ENCODE results near the gene ZNF385C. TPM values are rescaled to one million over a fixed set of nuclear protein-coding genes. Genes with fewer than 3 reads are reported as not detected.

ZNF385C gene
- total and polyA plus RNA-seq, 4 donors: 0.03 to 0.19 (median 0.06) TPM; not detected in 1

GRCh38 chr17:42039794-42040763, 58.2 kb downstream of the ZNF385C start:
- no peaks in the 10 kb centered on the region for H3K36me3 ChIP-seq (ENCODE audit: control insufficient read depth in 4 of 4, insufficient read depth in 3 of 4, low read depth in 1 of 4, low read length in 3 of 4)
- peak overlapping the region in 1 of 3 donors; percentile 14 for H3K4me3 ChIP-seq (ENCODE audit: low read depth in 1 of 3, low read length in 3 of 3)
- 38% methylated on average over 77 of the region's 77 CpGs for WGBS
- no peak overlapping the region for H3K27ac ChIP-seq (ENCODE audit: low read depth in 1 of 2, low read length in 2 of 2)
- H3K9me3 ChIP-seq (ENCODE audit: control insufficient read depth in 4 of 4, low read length in 3 of 4): no peaks in the 10 kb centered on the region
- no peak overlapping the region for H3K9ac ChIP-seq (ENCODE audit: low read depth in 1 of 2, low read length in 2 of 2)
- H3K4me1 ChIP-seq (ENCODE audit: control insufficient read depth in 4 of 4, insufficient read depth in 4 of 4, low read length in 3 of 4): peaks cover 0 to 8% (median 5%) of the 10 kb centered on the region in 4 donors
- TF ChIP-seq JUND (IDR thresholded peaks at IDR 0.05) (no peak), TAF1 (conservative IDR thresholded peaks at IDR 0.05) (no peak), FOXA2 (IDR thresholded peaks at IDR 0.05) (no peak), RXRA (IDR thresholded peaks at IDR 0.05) (peak in 1 of 2 donors; percentile 30), HNF4G (IDR thresholded peaks at IDR 0.05) (no peak), MAX (IDR thresholded peaks at IDR 0.05) (no peak), FOXA1 (IDR thresholded peaks at IDR 0.05) (no peak), RAD21 (IDR thresholded peaks at IDR 0.05) (no peak), YY1 (IDR thresholded peaks at IDR 0.05) (no peak)
- H3K27me3 ChIP-seq (ENCODE audit: control insufficient read depth in 4 of 4, insufficient read depth in 4 of 4, low read length in 3 of 4): no peaks in the 10 kb centered on the region
- no peak for DNase-seq (ENCODE audit: low spot score)

DNA sequence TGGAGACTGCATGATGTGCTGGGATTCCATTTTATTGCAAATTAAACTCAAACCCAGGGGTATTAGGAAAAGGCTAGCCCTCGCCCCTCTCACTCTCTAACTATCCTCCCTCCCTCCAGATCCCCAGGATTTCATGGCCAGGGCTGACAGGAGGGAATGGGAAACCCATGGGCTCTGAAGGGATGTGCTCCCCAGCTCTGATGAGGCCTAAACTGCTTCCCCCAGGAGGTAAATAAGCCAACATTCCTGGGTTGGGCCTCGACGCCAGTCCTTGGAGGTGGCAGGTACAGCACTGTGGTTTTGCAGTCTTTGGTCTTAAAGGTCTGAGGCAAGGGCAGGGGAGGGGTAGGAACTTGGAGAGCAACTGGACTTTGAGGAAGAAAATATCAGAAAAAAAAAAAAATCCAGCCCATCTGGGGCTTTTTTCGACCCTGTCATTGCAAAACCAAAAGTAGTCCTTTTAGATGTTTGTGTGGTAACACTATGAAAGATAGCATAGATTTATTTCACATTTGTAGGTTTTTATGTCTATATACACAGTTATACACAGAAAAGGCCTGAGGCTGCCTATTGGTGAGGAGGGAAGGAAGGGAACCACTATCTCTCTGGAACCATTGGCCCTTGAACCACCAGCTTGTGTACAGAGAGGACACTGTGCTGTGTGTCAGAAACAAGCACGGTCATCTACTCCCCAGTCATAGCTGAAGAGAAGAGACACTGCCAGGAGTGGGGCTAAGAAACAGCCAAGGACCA, 59.9 kb downstream of the ZNF385C start:
- Histone ChIP-seq H3K27ac (ENCODE audit: low read depth in 1 of 2, low read length in 2 of 2) (no peak overlapping the region), H3K27me3 (ENCODE audit: control insufficient read depth in 4 of 4, insufficient read depth in 4 of 4, low read length in 3 of 4) (no peaks in the 10 kb centered on the region), H3K9me3 (ENCODE audit: control insufficient read depth in 4 of 4, low read length in 3 of 4) (no peaks in the 10 kb centered on the region), H3K36me3 (ENCODE audit: control insufficient read depth in 4 of 4, insufficient read depth in 3 of 4, low read depth in 1 of 4, low read length in 3 of 4) (no peaks in the 10 kb centered on the region), H3K4me1 (ENCODE audit: control insufficient read depth in 4 of 4, insufficient read depth in 4 of 4, low read length in 3 of 4) (peaks cover 0 to 8% (median 5%) of the 10 kb centered on the region in 4 donors), H3K9ac (ENCODE audit: low read depth in 1 of 2, low read length in 2 of 2) (no peak overlapping the region), H3K4me3 (ENCODE audit: low read depth in 1 of 3, low read length in 3 of 3) (no peak overlapping the region)
- DNase-seq (ENCODE audit: low spot score): no peak
- WGBS: 87% methylated on average over 5 of the region's 5 CpGs
- no peak for TF ChIP-seq YY1 (IDR thresholded peaks at IDR 0.05)
- TF ChIP-seq RXRA (IDR thresholded peaks at IDR 0.05): no peak
- TF ChIP-seq REST (IDR thresholded peaks at IDR 0.05): no peak
- TF ChIP-seq GABPA (IDR thresholded peaks at IDR 0.05 in 1 of 2, conservative IDR thresholded peaks at IDR 0.05 in 1 of 2): no peak
- TF ChIP-seq, protein P1, sequence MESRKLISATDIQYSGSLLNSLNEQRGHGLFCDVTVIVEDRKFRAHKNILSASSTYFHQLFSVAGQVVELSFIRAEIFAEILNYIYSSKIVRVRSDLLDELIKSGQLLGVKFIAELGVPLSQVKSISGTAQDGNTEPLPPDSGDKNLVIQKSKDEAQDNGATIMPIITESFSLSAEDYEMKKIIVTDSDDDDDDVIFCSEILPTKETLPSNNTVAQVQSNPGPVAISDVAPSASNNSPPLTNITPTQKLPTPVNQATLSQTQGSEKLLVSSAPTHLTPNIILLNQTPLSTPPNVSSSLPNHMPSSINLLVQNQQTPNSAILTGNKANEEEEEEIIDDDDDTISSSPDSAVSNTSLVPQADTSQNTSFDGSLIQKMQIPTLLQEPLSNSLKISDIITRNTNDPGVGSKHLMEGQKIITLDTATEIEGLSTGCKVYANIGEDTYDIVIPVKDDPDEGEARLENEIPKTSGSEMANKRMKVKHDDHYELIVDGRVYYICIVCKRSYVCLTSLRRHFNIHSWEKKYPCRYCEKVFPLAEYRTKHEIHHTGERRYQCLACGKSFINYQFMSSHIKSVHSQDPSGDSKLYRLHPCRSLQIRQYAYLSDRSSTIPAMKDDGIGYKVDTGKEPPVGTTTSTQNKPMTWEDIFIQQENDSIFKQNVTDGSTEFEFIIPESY (IDR thresholded peaks at IDR 0.05): no peak
- TF ChIP-seq EGR1 (IDR thresholded peaks at IDR 0.05; ENCODE audit: low read depth in 2 of 2): no peak
- TF ChIP-seq TAF1 (conservative IDR thresholded peaks at IDR 0.05): no peak
- no peak for TF ChIP-seq HNF4G (IDR thresholded peaks at IDR 0.05)
- no peak for TF ChIP-seq FOXA2 (IDR thresholded peaks at IDR 0.05)
- no peak for TF ChIP-seq JUND (IDR thresholded peaks at IDR 0.05)
- TF ChIP-seq HNF4A (conservative IDR thresholded peaks at IDR 0.05): no peak
- no peak for TF ChIP-seq NR2F2 (IDR thresholded peaks at IDR 0.05)
- no peak for TF ChIP-seq MAX (IDR thresholded peaks at IDR 0.05)
- TF ChIP-seq SP1 (IDR thresholded peaks at IDR 0.05): no peak
